K562 (cell line): ENCODE results near the gene COL26A1. TPM values are rescaled to one million over a fixed set of nuclear protein-coding genes. Genes with fewer than 3 reads are reported as not detected.
A peak's percentile ranks its signal among the peaks of the same experiment; 100 is the strongest.

Experiments used
- BDP1 ChIP-seq: IDR thresholded peaks from 3 replicates; pipeline ENCODE4 v1.6.1; 2011; ENCODE audit not compliant: insufficient read length, insufficient read depth
- FOS ChIP-seq: IDR thresholded peaks from 3 replicates; pipeline ENCODE4 v1.6.1; 2011; ENCODE audit not compliant: insufficient read length; ENCODE audit errors: extremely low read depth
- FOXP1 ChIP-seq: sonication (generic); formaldehyde crosslinking; IDR thresholded peaks from 2 replicates; pipeline ENCODE4 v1.8.0; 2022; ENCODE audit warnings: mild to moderate bottlenecking, missing genetic modification reagents
- GATAD2B ChIP-seq: fragments of 450-650 bp; IDR thresholded peaks from 2 replicates; pipeline ENCODE4 v1.6.1; 2017; ENCODE audit warnings: mild to moderate bottlenecking, borderline replicate concordance
- HIVEP1 ChIP-seq: fragments of 250-450 bp; sonication (Bioruptor Pico); IDR thresholded peaks from 2 replicates; pipeline ENCODE4 v1.4.0; 2020; ENCODE audit warnings: mild to moderate bottlenecking
- MECOM ChIP-seq: fragments of 250-450 bp; sonication (Bioruptor Pico); IDR thresholded peaks from 2 replicates; pipeline ENCODE4 v1.8.0; 2022; ENCODE audit warnings: inconsistent platforms
- NR1H2 ChIP-seq: sonication (generic); formaldehyde crosslinking; IDR thresholded peaks from 2 replicates; pipeline ENCODE4 v1.4.0; 2020; ENCODE audit warnings: mild to moderate bottlenecking, missing genetic modification reagents
- PML ChIP-seq: IDR thresholded peaks from 2 replicates; pipeline ENCODE4 v1.6.1; 2012; ENCODE audit warnings: low read length, inconsistent platforms
- PRPF4 ChIP-seq: fragments of 200-400 bp; formaldehyde crosslinking; IDR thresholded peaks from one replicate; pipeline ENCODE4 v1.6.1; 2017; ENCODE audit warnings: low read length, low read depth, mild to moderate bottlenecking; ENCODE audit not compliant: insufficient read depth, poor library complexity, severe bottlenecking
- SRSF3 ChIP-seq: fragments of 200-400 bp; formaldehyde crosslinking; IDR thresholded peaks from 2 replicates; pipeline ENCODE4 v1.6.1; 2016; ENCODE audit warnings: mild to moderate bottlenecking, low read length, moderate library complexity; ENCODE audit not compliant: insufficient read depth
- TCF7 ChIP-seq: sonication (generic); IDR thresholded peaks from 2 replicates; pipeline ENCODE4 v1.6.1; 2016; ENCODE audit warnings: antibody characterized with exemption, borderline replicate concordance
- YY1 ChIP-seq, 3 experiments: IDR thresholded peaks; 2 replicates each; pipeline ENCODE4 v1.6.1; 2011; ENCODE audit warnings: low read length in 2 of 3, mild to moderate bottlenecking in 2 of 3, moderate library complexity in 2 of 3, borderline replicate concordance in 1 of 3, control low read depth in 1 of 3, low read depth in 1 of 3; ENCODE audit not compliant: insufficient read depth in 3 of 3, insufficient replicate concordance in 2 of 3, control insufficient read depth in 1 of 3, insufficient read length in 1 of 3; ENCODE audit errors: extremely low read depth in 1 of 3
- ZNF282 ChIP-seq: sonication (generic); formaldehyde crosslinking; IDR thresholded peaks from 2 replicates; pipeline ENCODE4 v1.8.1; 2023; ENCODE audit warnings: missing genetic modification reagents
- polyA plus RNA-seq, 8 experiments: library from polyadenylated mRNA; depleted of rRNA in 4 of 8; stranded (reverse) in 5 of 8; unstranded in 3 of 8; fragments of >200 nt; fragmentation: Nextera tagmentation in 2 of 8; fragmentation: Illumina TruSeq in 1 of 8; extraction: Ambion mirVana in 2 of 8; extraction: Trizol in 1 of 8; gene quantifications; 2 replicates each; pipeline versions ENCODE4 v1.2.1 to v1.2.3, GENCODE V29; 2011 to 2014; ENCODE audit warnings: inconsistent platforms in 1 of 8, missing spikeins in 1 of 8
- total RNA-seq, 7 experiments: library from RNA; depleted of rRNA in 6 of 7; stranded (reverse); fragments of >200 nt in 6 of 7; fragmentation: Illumina TruSeq in 2 of 7; extraction: Trizol in 2 of 7; gene quantifications; 2 replicates each; pipeline versions ENCODE4 v1.2.1 to v1.2.3, GENCODE V29; 2011 to 2021; ENCODE audit warnings: low replicate concordance in 1 of 7
- TF ChIP-seq, protein P1 (sequence below): sonication (generic); formaldehyde crosslinking; IDR thresholded peaks from 2 replicates; pipeline ENCODE4 v1.8.0; 2022; ENCODE audit warnings: mild to moderate bottlenecking, missing genetic modification reagents
- TF ChIP-seq, protein P2 (sequence below): fragments of 150-350 bp; conservative IDR thresholded peaks from 2 replicates; pipeline ENCODE4 v1.6.1; 2014; ENCODE audit warnings: low read length
- TF ChIP-seq, protein P3 (sequence below): fragments of 450-650 bp; IDR thresholded peaks from 2 replicates; pipeline ENCODE4 v1.6.1; 2018; ENCODE audit not compliant: partially characterized antibody
- TF ChIP-seq, protein P4 (sequence below): fragments of 450-650 bp; formaldehyde crosslinking; IDR thresholded peaks from 2 replicates; pipeline ENCODE4 v1.4.0; 2020; ENCODE audit warnings: mild to moderate bottlenecking, mixed read lengths

The COL26A1 gene
- total and polyA plus RNA-seq, 9 of the 15 experiments (the other 6 are each of a cell fraction or from before 2014, with no cell fraction given), result 0.04 to 0.39 (median 0.07) TPM; not detected in 5

DNA sequence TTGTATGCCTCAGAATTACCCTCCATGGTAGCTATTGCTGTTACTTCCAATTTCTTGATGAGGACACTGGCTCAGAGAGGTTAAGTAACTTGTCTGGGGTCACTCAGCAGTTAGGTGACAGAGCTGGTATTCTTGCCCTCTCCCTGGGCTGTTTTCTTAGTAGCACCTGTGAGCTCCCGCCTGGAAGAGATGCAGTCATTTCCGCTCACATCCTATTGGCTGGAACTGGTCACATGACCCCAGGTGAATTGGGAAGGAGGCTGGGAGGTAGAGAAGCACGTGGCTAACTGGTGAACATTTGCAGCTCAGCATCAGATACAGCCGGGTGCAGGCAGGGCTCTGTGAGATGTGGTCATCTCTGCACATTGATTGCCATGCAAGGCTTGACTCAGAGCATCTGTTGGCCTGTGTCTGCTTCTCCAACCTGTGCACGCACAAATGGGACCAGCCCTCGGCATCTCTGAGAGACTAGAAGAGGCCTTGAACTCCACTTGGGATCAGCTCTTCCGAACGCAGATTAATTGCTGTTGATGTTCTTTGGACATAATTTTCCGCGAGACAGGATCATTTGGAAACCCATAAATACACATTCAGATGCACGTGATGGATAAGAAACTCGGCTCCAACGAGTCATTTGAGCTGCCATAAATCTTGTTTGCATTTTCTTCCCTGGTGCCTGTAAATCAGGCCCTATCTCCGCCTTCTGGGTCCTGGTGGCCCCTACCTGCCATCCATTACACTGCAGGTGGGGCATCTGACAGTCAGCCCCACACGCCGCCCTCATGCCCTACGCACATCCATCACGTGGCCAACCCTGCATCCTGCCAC is 223.6 kb downstream of the COL26A1 start (continued):
- TF ChIP-seq, protein P1, sequence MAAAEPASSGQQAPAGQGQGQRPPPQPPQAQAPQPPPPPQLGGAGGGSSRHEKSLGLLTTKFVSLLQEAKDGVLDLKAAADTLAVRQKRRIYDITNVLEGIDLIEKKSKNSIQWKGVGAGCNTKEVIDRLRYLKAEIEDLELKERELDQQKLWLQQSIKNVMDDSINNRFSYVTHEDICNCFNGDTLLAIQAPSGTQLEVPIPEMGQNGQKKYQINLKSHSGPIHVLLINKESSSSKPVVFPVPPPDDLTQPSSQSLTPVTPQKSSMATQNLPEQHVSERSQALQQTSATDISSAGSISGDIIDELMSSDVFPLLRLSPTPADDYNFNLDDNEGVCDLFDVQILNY, result no peak
- TF ChIP-seq ZNF282 (no peak), PRPF4 (no peak), YY1 (IDR thresholded peaks at IDR 0.05; ENCODE audit: borderline replicate concordance in 1 of 3, control insufficient read depth in 1 of 3, extremely low read depth in 1 of 3, insufficient read depth in 3 of 3, insufficient read length in 1 of 3, insufficient replicate concordance in 2 of 3, low read depth in 1 of 3, low read length in 2 of 3) (no peak), GATAD2B (no peak), SRSF3 (no peak), FOXP1 (CRISPR knock-in tag) (no peak), BDP1 (no peak), NR1H2 (no peak), HIVEP1 (CRISPR knock-in tag) (no peak), FOS (no peak), PML (no peak), TCF7 (no peak), MECOM (CRISPR knock-in tag) (no peak)
- TF ChIP-seq, protein P2, sequence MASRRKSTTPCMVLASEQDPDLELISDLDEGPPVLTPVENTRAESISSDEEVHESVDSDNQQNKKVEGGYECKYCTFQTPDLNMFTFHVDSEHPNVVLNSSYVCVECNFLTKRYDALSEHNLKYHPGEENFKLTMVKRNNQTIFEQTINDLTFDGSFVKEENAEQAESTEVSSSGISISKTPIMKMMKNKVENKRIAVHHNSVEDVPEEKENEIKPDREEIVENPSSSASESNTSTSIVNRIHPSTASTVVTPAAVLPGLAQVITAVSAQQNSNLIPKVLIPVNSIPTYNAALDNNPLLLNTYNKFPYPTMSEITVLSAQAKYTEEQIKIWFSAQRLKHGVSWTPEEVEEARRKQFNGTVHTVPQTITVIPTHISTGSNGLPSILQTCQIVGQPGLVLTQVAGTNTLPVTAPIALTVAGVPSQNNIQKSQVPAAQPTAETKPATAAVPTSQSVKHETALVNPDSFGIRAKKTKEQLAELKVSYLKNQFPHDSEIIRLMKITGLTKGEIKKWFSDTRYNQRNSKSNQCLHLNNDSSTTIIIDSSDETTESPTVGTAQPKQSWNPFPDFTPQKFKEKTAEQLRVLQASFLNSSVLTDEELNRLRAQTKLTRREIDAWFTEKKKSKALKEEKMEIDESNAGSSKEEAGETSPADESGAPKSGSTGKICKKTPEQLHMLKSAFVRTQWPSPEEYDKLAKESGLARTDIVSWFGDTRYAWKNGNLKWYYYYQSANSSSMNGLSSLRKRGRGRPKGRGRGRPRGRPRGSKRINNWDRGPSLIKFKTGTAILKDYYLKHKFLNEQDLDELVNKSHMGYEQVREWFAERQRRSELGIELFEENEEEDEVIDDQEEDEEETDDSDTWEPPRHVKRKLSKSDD, result no peak
- TF ChIP-seq, protein P3, sequence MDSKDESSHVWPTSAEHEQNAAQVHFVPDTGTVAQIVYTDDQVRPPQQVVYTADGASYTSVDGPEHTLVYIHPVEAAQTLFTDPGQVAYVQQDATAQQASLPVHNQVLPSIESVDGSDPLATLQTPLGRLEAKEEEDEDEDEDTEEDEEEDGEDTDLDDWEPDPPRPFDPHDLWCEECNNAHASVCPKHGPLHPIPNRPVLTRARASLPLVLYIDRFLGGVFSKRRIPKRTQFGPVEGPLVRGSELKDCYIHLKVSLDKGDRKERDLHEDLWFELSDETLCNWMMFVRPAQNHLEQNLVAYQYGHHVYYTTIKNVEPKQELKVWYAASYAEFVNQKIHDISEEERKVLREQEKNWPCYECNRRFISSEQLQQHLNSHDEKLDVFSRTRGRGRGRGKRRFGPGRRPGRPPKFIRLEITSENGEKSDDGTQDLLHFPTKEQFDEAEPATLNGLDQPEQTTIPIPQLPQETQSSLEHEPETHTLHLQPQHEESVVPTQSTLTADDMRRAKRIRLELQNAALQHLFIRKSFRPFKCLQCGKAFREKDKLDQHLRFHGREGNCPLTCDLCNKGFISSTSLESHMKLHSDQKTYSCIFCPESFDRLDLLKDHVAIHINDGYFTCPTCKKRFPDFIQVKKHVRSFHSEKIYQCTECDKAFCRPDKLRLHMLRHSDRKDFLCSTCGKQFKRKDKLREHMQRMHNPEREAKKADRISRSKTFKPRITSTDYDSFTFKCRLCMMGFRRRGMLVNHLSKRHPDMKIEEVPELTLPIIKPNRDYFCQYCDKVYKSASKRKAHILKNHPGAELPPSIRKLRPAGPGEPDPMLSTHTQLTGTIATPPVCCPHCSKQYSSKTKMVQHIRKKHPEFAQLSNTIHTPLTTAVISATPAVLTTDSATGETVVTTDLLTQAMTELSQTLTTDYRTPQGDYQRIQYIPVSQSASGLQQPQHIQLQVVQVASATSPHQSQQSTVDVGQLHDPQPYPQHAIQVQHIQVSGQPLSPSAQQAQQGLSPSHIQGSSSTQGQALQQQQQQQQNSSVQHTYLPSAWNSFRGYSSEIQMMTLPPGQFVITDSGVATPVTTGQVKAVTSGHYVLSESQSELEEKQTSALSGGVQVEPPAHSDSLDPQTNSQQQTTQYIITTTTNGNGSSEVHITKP, result no peak
- TF ChIP-seq, protein P4, sequence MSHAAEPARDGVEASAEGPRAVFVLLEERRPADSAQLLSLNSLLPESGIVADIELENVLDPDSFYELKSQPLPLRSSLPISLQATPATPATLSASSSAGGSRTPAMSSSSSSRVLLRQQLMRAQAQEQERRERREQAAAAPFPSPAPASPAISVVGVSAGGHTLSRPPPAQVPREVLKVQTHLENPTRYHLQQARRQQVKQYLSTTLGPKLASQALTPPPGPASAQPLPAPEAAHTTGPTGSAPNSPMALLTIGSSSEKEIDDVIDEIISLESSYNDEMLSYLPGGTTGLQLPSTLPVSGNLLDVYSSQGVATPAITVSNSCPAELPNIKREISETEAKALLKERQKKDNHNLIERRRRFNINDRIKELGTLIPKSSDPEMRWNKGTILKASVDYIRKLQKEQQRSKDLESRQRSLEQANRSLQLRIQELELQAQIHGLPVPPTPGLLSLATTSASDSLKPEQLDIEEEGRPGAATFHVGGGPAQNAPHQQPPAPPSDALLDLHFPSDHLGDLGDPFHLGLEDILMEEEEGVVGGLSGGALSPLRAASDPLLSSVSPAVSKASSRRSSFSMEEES (CRISPR knock-in tag), result peak; percentile 81
